T-helper 1 cell treated with Interleukin-12 subunit alpha and Interleukin-12 subunit beta and Interleukin-4 antibody, amounts not matched to agents 30 μg/mL and 1 μg/mL, for 36 hours (primary cell): Measurements from ENCODE around the gene TRAPPC5.
A peak's percentile ranks its signal among the peaks of the same experiment; 100 is the strongest.

Experiments used
- H3K27ac Mint-ChIP-seq: one replicate; pipeline ENCODE4 v1.8.0; 2021; ENCODE audit warnings: mild to moderate bottlenecking, mixed read lengths
- H3K27me3 Mint-ChIP-seq: one replicate; pipeline ENCODE4 v1.8.0; 2021; ENCODE audit warnings: low read depth, mixed read lengths
- H3K36me3 Mint-ChIP-seq: one replicate; pipeline ENCODE4 v1.8.0; 2021; ENCODE audit warnings: low read depth, mixed read lengths
- H3K4me1 Mint-ChIP-seq: one replicate; pipeline ENCODE4 v1.8.0; 2021; ENCODE audit warnings: low read depth, mixed read lengths
- H3K4me3 Mint-ChIP-seq: one replicate; pipeline ENCODE4 v1.8.0; 2021; ENCODE audit warnings: mild to moderate bottlenecking, moderate library complexity, mixed read lengths
- H3K9me3 Mint-ChIP-seq: one replicate; pipeline ENCODE4 v1.8.0; 2021; ENCODE audit warnings: mixed read lengths

Gene TRAPPC5

GRCh38 chr19:7697721-7698287 is 17.2 kb downstream of the TRAPPC5 start:
- H3K27ac Mint-ChIP-seq, result no peak overlapping the region
- H3K36me3 Mint-ChIP-seq, result no peaks in the 10 kb centered on the region
- peaks cover 3% of the 10 kb centered on the region for H3K4me1 Mint-ChIP-seq
- peaks cover 7% of the 10 kb centered on the region for H3K27me3 Mint-ChIP-seq
- no peak overlapping the region for H3K4me3 Mint-ChIP-seq
- H3K9me3 Mint-ChIP-seq, result no peaks in the 10 kb centered on the region

- no peak overlapping the region for H3K4me3 Mint-ChIP-seq
- no peaks in the 10 kb centered on the region for H3K9me3 Mint-ChIP-seq
- peaks cover 3% of the 10 kb centered on the region for H3K4me1 Mint-ChIP-seq
- peaks cover 7% of the 10 kb centered on the region for H3K27me3 Mint-ChIP-seq
- H3K27ac Mint-ChIP-seq, result no peak overlapping the region
- H3K36me3 Mint-ChIP-seq, result no peaks in the 10 kb centered on the region
Observed at GRCh38 chr19:7698583-7698982, 17.9 kb downstream of the TRAPPC5 start.

- H3K4me3 Mint-ChIP-seq, result no peak overlapping the region
- H3K4me1 Mint-ChIP-seq, result peaks cover 3% of the 10 kb centered on the region
- peaks cover 7% of the 10 kb centered on the region for H3K27me3 Mint-ChIP-seq
- H3K27ac Mint-ChIP-seq, result no peak overlapping the region
- no peaks in the 10 kb centered on the region for H3K36me3 Mint-ChIP-seq
- no peaks in the 10 kb centered on the region for H3K9me3 Mint-ChIP-seq
Observed at GRCh38 chr19:7699003-7699402, 18.4 kb downstream of the TRAPPC5 start.

GRCh38 chr19:7699417-7700401 is 19.1 kb downstream of the TRAPPC5 start:
- Mint-ChIP-seq H3K36me3 (no peaks in the 10 kb centered on the region), H3K4me3 (no peak overlapping the region), H3K27ac (no peak overlapping the region), H3K9me3 (no peaks in the 10 kb centered on the region), H3K4me1 (peaks cover 3% of the 10 kb centered on the region), H3K27me3 (peaks cover 7% of the 10 kb centered on the region)

- no peak overlapping the region for H3K27ac Mint-ChIP-seq
- peaks cover 16% of the 10 kb centered on the region for H3K27me3 Mint-ChIP-seq
- no peaks in the 10 kb centered on the region for H3K36me3 Mint-ChIP-seq
- H3K4me3 Mint-ChIP-seq, result no peak overlapping the region
- no peaks in the 10 kb centered on the region for H3K9me3 Mint-ChIP-seq
- peaks cover 10% of the 10 kb centered on the region for H3K4me1 Mint-ChIP-seq
Observed at GRCh38 chr19:7701049-7701653, 20.5 kb downstream of the TRAPPC5 start.

- H3K9me3 Mint-ChIP-seq, result no peaks in the 10 kb centered on the region
- peaks cover 17% of the 10 kb centered on the region for H3K4me1 Mint-ChIP-seq
Observed at GRCh38 chr19:7701654-7702457, 21.2 kb downstream of the TRAPPC5 start, which contains the start of gene FCER2. Gene FCER2, minus strand, starts transcription at chr19:7702131. Its CDS starts 2,371 bp downstream, at chr19:7699760.

GRCh38 chr19:7703332-7703731 is 22.7 kb downstream of the TRAPPC5 start:
- H3K27me3 Mint-ChIP-seq, result peaks cover 19% of the 10 kb centered on the region
- no peaks in the 10 kb centered on the region for H3K36me3 Mint-ChIP-seq
- no peak overlapping the region for H3K4me3 Mint-ChIP-seq
- H3K27ac Mint-ChIP-seq, result no peak overlapping the region
- H3K4me1 Mint-ChIP-seq, result peaks cover 18% of the 10 kb centered on the region
- H3K9me3 Mint-ChIP-seq, result no peaks in the 10 kb centered on the region

More at GRCh38 chr19:7701654-7702457, 21.2 kb downstream of the TRAPPC5 start, which contains the start of gene FCER2:
- no peaks in the 10 kb centered on the region for H3K36me3 Mint-ChIP-seq
- H3K27me3 Mint-ChIP-seq, result peaks cover 19% of the 10 kb centered on the region
- H3K4me3 Mint-ChIP-seq, result no peak within 1 kb of the TSS
- no peak within 1 kb of the TSS for H3K27ac Mint-ChIP-seq

GRCh38 chr19:7704280-7705060 is 23.8 kb downstream of the TRAPPC5 start:
- Mint-ChIP-seq H3K4me1 (peaks cover 18% of the 10 kb centered on the region), H3K27ac (no peak overlapping the region)

GRCh38 chr19:7705387-7706187 is 25.0 kb downstream of the TRAPPC5 start:
- peaks cover 15% of the 10 kb centered on the region for H3K4me1 Mint-ChIP-seq
- peak overlapping the region; percentile 64 for H3K4me3 Mint-ChIP-seq
- H3K27ac Mint-ChIP-seq, result peak overlapping the region; percentile 79
- no peaks in the 10 kb centered on the region for H3K36me3 Mint-ChIP-seq
- H3K9me3 Mint-ChIP-seq, result no peaks in the 10 kb centered on the region
- H3K27me3 Mint-ChIP-seq, result peaks cover 15% of the 10 kb centered on the region

More at GRCh38 chr19:7704280-7705060, 23.8 kb downstream of the TRAPPC5 start:
- Mint-ChIP-seq H3K4me3 (no peak overlapping the region), H3K36me3 (no peaks in the 10 kb centered on the region), H3K9me3 (no peaks in the 10 kb centered on the region), H3K27me3 (peaks cover 15% of the 10 kb centered on the region)

GRCh38 chr19:7706188-7706954 is 25.7 kb downstream of the TRAPPC5 start:
- Mint-ChIP-seq H3K36me3 (no peaks in the 10 kb centered on the region), H3K27ac (peak overlapping the region; percentile 79), H3K27me3 (peaks cover 15% of the 10 kb centered on the region), H3K9me3 (no peaks in the 10 kb centered on the region), H3K4me3 (peak overlapping the region; percentile 64), H3K4me1 (peaks cover 15% of the 10 kb centered on the region)

GRCh38 chr19:7706955-7707456 is 26.4 kb downstream of the TRAPPC5 start:
- Mint-ChIP-seq H3K27me3 (peaks cover 15% of the 10 kb centered on the region), H3K4me3 (no peak overlapping the region), H3K27ac (peak overlapping the region; percentile 75), H3K36me3 (no peaks in the 10 kb centered on the region), H3K9me3 (no peaks in the 10 kb centered on the region), H3K4me1 (peaks cover 15% of the 10 kb centered on the region)

GRCh38 chr19:7709932-7710460 is 29.4 kb downstream of the TRAPPC5 start:
- H3K4me3 Mint-ChIP-seq, result no peak overlapping the region
- H3K36me3 Mint-ChIP-seq, result no peaks in the 10 kb centered on the region
- H3K4me1 Mint-ChIP-seq, result peaks cover 15% of the 10 kb centered on the region
- H3K9me3 Mint-ChIP-seq, result no peaks in the 10 kb centered on the region
- H3K27me3 Mint-ChIP-seq, result peaks cover 15% of the 10 kb centered on the region
- H3K27ac Mint-ChIP-seq, result no peak overlapping the region
